GM13976 (cell line): ENCODE results near the gene NECAP2.
A peak's percentile ranks its signal among the peaks of the same experiment; 100 is the strongest.

ENCODE experiments used
- DNase-seq: peaks from one replicate; pipeline ENCODE4 v3.0.0; 2012; ENCODE audit warnings: low spot score
- in situ Hi-C: fragments of 300-500 bp; cut with MboI; formaldehyde crosslinking; loops from one replicate; pipeline ENCODE4 v1.12.0; 2022; ENCODE audit warnings: low sequenced_read_pairs, mixed read lengths, inconsistent platforms; ENCODE audit not compliant: unreplicated experiment
- TF ChIP-seq, protein P1 (sequence below): IDR thresholded peaks from 2 replicates; pipeline ENCODE4 v1.5.1; 2012; ENCODE audit warnings: borderline replicate concordance, mild to moderate bottlenecking; ENCODE audit not compliant: insufficient read depth; ENCODE audit errors: extremely low read depth, missing control alignments, control extremely low read depth

Gene NECAP2, protein sequence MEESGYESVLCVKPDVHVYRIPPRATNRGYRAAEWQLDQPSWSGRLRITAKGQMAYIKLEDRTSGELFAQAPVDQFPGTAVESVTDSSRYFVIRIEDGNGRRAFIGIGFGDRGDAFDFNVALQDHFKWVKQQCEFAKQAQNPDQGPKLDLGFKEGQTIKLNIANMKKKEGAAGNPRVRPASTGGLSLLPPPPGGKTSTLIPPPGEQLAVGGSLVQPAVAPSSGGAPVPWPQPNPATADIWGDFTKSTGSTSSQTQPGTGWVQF

DNA sequence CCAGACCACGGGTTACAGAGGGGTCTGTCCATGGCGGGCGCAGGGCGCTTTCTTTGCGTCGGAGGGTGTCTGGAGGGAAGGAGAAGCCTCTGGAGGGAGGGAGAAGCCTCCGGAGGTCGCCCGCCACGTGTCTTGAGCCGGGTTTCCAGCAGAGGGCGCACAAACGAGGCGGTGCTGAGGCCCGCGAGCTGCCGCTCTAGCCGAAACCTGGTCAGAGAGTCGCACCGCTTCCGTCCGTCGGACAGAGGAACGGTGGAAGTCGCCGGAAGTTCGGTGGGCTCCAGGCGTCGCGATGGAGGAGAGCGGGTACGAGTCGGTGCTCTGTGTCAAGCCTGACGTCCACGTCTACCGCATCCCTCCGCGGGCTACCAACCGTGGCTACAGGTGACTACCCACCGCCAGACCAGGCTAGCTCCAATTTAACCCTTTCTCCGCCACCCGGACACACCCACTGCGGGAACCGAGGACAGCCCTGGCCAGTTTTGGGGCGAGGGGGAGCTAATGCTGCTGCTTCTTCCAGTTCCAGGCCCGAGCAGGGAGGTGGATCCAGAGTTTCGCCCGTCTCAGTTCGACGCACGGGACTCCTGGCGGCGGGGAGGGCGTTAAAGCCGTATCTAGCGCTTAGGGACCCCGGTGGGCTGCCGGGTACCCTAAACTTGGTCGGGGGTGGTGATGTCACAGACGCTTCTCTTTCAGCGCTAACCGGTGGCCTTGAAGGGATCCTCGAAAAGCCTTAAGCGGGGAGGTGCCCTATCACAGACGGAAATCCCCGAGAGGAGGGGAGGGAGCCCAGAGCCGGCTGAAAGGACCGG is at the start of gene NECAP2:
Gene NECAP2, plus strand, starts transcription at position 255 of the 812 bp plus-strand sequence. Its CDS starts 38 bp downstream, at position 293.
- DNase-seq, result peak; percentile 93
- TF ChIP-seq, protein P1, sequence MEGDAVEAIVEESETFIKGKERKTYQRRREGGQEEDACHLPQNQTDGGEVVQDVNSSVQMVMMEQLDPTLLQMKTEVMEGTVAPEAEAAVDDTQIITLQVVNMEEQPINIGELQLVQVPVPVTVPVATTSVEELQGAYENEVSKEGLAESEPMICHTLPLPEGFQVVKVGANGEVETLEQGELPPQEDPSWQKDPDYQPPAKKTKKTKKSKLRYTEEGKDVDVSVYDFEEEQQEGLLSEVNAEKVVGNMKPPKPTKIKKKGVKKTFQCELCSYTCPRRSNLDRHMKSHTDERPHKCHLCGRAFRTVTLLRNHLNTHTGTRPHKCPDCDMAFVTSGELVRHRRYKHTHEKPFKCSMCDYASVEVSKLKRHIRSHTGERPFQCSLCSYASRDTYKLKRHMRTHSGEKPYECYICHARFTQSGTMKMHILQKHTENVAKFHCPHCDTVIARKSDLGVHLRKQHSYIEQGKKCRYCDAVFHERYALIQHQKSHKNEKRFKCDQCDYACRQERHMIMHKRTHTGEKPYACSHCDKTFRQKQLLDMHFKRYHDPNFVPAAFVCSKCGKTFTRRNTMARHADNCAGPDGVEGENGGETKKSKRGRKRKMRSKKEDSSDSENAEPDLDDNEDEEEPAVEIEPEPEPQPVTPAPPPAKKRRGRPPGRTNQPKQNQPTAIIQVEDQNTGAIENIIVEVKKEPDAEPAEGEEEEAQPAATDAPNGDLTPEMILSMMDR, result peak; percentile 91
- in situ Hi-C loops, result no loop called here

GRCh38 chr1:16391411-16391810 is 49.1 kb upstream of the NECAP2 start:
- in situ Hi-C loops, result no loop called here
- TF ChIP-seq, protein P1, result no peak
- no peak for DNase-seq

DNA sequence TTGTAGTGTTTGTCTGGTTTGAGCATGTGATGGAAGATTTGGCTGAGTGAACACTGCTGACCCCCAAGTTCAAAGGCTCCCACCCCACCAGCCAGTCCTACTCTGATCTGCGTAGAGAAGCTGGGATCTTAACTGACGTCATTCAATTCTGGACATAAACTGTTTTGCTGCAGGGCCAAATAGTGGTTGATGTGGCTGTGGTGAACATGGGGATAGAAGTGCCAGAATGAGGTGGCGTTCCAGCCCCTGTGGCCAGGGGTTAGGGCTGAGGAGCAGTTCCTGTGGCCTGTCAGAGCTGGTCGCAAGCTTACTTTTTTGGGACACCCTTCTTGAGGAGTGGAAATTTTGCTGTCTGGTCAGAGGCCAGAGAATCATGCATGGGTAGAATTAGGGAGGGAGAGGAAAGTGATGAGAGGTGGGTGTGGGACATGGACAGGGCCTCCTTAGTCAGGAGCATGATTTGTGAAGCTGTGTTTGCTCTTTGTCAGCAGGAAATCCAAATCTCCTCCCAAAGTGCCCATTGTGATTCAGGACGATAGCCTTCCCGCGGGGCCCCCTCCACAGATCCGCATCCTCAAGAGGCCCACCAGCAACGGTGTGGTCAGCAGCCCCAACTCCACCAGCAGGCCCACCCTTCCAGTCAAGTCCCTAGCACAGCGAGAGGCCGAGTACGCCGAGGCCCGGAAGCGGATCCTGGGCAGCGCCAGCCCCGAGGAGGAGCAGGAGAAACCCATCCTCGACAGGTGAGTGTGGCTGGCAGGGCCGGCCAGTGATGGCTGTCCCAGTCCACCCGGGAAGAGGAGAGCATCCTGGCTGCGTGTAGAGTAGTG is 47.6 kb upstream of the NECAP2 start:
- TF ChIP-seq, protein P1, result no peak
- DNase-seq, result no peak
- in situ Hi-C loops, result no loop called here

DNA sequence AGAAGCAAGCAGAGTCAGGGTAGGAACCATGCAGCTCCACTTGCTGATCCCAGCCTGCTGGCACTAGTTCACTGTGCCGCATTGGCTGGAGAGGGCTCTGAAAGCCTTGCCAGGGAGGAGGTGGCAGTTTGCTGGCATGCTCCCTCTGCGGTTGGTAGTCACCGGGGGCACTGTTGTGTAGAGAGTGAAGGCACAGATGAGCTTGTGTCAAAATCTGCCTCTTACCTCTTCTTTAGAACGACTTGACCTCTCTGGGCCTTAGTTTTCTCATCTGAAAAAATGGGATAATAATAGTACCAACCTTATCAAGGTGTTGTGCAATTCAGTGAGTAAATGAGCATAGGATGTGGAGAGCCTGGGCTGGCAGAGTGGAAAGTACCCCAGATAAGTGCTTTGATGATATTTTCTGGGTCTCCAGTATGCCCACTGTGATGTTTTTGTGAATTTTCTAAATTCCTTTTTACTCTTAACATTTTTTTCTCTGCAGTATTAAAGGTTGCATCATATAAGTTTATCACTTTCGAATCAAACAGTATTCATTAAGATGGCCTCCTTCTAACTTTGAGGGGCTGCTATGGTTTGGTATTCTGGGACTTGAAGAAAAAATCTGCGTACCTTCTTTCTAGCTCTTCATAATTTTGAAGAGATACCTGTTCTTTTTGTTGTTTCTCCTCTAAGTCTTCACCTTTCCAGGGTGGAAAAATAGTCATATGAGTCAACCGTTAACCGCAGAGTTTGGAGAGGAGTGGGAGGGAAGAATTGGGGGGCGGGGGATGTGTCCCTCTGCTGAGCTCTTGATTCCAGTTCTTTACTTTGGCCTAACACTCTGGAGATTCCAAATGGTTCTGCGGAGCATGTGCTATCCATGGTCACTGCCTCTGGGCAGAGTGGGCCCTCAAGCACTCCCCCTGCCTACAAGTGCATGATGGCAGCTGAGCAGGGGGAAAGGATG is 46.7 kb upstream of the NECAP2 start:
- in situ Hi-C loops, result no loop called here
- no peak for DNase-seq
- TF ChIP-seq, protein P1, result no peak

- in situ Hi-C loops, result no loop called here
- DNase-seq, result no peak
- TF ChIP-seq, protein P1, result no peak
These were observed 45.5 kb upstream of the NECAP2 start for GRCh38 chr1:16394977-16395376.
